Endodermal cell (in vitro differentiated cells): ENCODE results near the gene UBE2V1. TPM values are rescaled to one million over a fixed set of nuclear protein-coding genes. Genes with fewer than 3 reads are reported as not detected.
"Not testable (repeated sequence)": the region's sequence is repeated elsewhere in the genome, so short reads cannot be mapped to it uniquely, and the experiment has no call there.

Source experiments
- DNase-seq: peaks from one replicate; pipeline ENCODE4 v3.0.0-alpha.2; 2017
- H3K27ac ChIP-seq: 2 replicates; pipeline ENCODE4 v1.5.1; 2013; ENCODE audit warnings: mild to moderate bottlenecking, low read depth, low read length, moderate library complexity
- H3K27me3 ChIP-seq: 2 replicates; pipeline ENCODE4 v1.6.1; 2013; ENCODE audit warnings: mild to moderate bottlenecking, low read length, moderate library complexity; ENCODE audit not compliant: insufficient read depth, control insufficient read depth, poor library complexity, severe bottlenecking
- H3K36me3 ChIP-seq: 2 replicates; pipeline ENCODE4 v1.7.0; 2013; ENCODE audit warnings: mild to moderate bottlenecking, low read length, moderate library complexity; ENCODE audit not compliant: control insufficient read depth, insufficient read depth
- H3K4me1 ChIP-seq: one replicate; pipeline ENCODE4 v1.7.0; 2013; ENCODE audit warnings: low read length; ENCODE audit not compliant: control insufficient read depth, insufficient read depth
- H3K4me3 ChIP-seq: 2 replicates; pipeline ENCODE4 v1.5.1; 2013; ENCODE audit warnings: mild to moderate bottlenecking, low read length, moderate library complexity
- H3K9ac ChIP-seq: 2 replicates; pipeline ENCODE4 v1.6.1; 2013; ENCODE audit warnings: mild to moderate bottlenecking, low read length, moderate library complexity; ENCODE audit not compliant: poor library complexity, severe bottlenecking; ENCODE audit errors: extremely low read depth
- H3K9me3 ChIP-seq: 2 replicates; pipeline ENCODE4 v1.6.1; 2013; ENCODE audit warnings: mild to moderate bottlenecking, low read length, moderate library complexity; ENCODE audit not compliant: control insufficient read depth
- H3K27ac Mint-ChIP-seq: 2 replicates; pipeline ENCODE4 v1.8.0; 2020; ENCODE audit warnings: mixed read lengths
- H3K27me3 Mint-ChIP-seq: 2 replicates; pipeline ENCODE4 v1.8.0; 2021; ENCODE audit warnings: mild to moderate bottlenecking, mixed read lengths; ENCODE audit not compliant: insufficient read depth
- H3K36me3 Mint-ChIP-seq: 2 replicates; pipeline ENCODE4 v1.8.0; 2020; ENCODE audit warnings: low read depth, mixed read lengths
- H3K4me1 Mint-ChIP-seq: 2 replicates; pipeline ENCODE4 v1.8.0; 2020; ENCODE audit warnings: mixed read lengths
- H3K4me3 Mint-ChIP-seq: 2 replicates; pipeline ENCODE4 v1.8.0; 2020; ENCODE audit warnings: mild to moderate bottlenecking, moderate library complexity, mixed read lengths
- H3K9me3 Mint-ChIP-seq: 2 replicates; pipeline ENCODE4 v1.8.0; 2020; ENCODE audit warnings: mild to moderate bottlenecking, mixed read lengths
- CTCF ChIP-seq: fragments of 200-600 bp; sonication (generic); conservative IDR thresholded peaks from 2 replicates; pipeline ENCODE4 v1.5.0; 2021; ENCODE audit warnings: antibody characterized with exemption, mild to moderate bottlenecking
- WGBS, 2 experiments: methylation state at CpG; one replicate each; pipeline versions ENCODE4 v1.1.5 to v1.1.7; 2013; ENCODE audit warnings: missing lambda C conversion rate in 2 of 2, mixed read lengths in 1 of 2; ENCODE audit not compliant: insufficient coverage in 1 of 2, insufficient read length in 1 of 2; 5-methylcytosine and 5-hydroxymethylcytosine counted together
- total RNA-seq, 2 donors: library from RNA; stranded (reverse); fragmentation: NEBNext Ultra II Directional in 1 of 2; extraction: Animal tissue kit (Norgen Biotek cat#: 25700) in 1 of 2; gene quantifications; 2 replicates in 1 of 2; 3 replicates in 1 of 2; pipeline ENCODE4 v1.2.1, GENCODE V29; 2021

UBE2V1 gene
- total RNA-seq, 2 donors from 2014 or later, result 165 to 168 TPM

DNA sequence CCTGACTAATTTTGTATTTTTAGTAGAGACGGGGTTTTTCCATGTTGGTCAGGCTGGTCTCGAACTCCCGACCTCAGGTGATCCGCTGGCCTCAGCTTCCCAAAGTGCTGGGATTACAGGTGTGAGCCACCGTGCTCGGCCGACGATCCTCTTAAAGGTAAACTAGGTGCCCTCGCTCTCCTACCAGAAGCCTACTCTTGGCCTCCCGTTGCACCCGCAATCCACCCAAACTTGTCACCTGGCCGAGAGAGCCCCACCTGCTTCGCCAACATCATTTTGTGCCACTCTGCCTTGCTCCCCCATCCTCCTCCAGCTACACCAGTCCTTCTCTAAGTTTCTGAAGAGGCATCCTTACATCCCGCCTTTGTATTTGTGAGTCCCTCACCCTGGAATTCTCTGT is 10.4 kb downstream of the UBE2V1 start:
- H3K27me3 ChIP-seq, H3K9me3 ChIP-seq, H3K27ac Mint-ChIP-seq, H3K4me3 Mint-ChIP-seq, DNase-seq, H3K36me3 ChIP-seq, H3K27ac ChIP-seq, H3K9me3 Mint-ChIP-seq, H3K27me3 Mint-ChIP-seq, H3K9ac ChIP-seq, H3K4me1 ChIP-seq, H3K4me3 ChIP-seq: not testable (repeated sequence)
- H3K36me3 Mint-ChIP-seq, result peaks cover 16% of the 10 kb centered on the region
- WGBS, 2 experiments, result 94% methylated on average over 14 of the region's 14 CpGs
- peaks cover 27% of the 10 kb centered on the region for H3K4me1 Mint-ChIP-seq

DNA sequence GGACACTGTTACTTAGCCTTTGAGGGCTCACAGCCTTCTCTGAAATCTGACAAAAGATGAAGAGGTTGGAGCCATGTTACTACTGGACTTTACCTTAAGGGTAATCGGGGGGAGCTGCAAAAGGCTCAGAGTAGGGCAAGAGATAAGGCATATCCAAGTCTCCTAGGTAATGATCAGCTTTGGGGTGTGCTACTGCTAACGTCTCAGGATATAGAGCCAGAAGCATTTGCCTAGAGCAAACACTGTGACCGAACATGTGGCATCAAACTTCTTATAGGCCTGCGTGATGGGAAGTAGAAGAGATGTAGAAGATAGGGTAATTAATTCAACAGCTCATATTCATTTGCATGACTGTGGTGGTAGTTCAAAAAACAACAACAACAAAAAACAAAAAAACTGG is 11.1 kb downstream of the UBE2V1 start:
- Mint-ChIP-seq H3K36me3 (peaks cover 10% of the 10 kb centered on the region), H3K27ac (peak overlapping the region; percentile 49), H3K4me3 (no peak overlapping the region), H3K9me3 (no peaks in the 10 kb centered on the region), H3K4me1 (peaks cover 29% of the 10 kb centered on the region), H3K27me3 (no peaks in the 10 kb centered on the region)
- no peak for TF ChIP-seq CTCF
- H3K27ac ChIP-seq, result no peak overlapping the region
- no peaks in the 10 kb centered on the region for H3K27me3 ChIP-seq
- no peak for DNase-seq
- 86 to 94% methylated on average over 3 to 4 of the region's 4 CpGs for WGBS, 2 experiments
- peaks cover 5% of the 10 kb centered on the region for H3K36me3 ChIP-seq
- H3K4me1 ChIP-seq, result peaks cover 7% of the 10 kb centered on the region
- no peaks in the 10 kb centered on the region for H3K9me3 ChIP-seq
- no peak overlapping the region for H3K9ac ChIP-seq
- no peak overlapping the region for H3K4me3 ChIP-seq

DNA sequence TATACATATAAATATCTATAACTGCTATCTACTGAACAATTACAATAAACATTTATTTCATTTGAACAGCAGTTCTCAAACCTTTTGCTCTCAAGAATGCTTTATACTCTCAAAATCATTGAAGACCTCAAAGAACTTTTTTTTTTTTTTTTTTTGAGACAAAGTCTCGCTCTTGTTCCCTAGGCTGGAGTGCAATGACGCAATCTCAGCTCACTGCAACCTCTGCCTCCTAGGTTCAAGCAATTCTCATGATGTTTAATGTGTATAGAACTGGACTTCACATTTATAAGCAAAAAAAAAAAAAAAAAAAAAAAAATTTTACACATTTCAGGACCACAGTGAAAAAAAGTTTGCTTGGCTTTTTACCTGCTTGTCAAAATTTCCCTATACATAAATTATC is 11.7 kb downstream of the UBE2V1 start:
- no peak overlapping the region for H3K4me3 ChIP-seq
- no peaks in the 10 kb centered on the region for H3K27me3 ChIP-seq
- no peak overlapping the region for H3K9ac ChIP-seq
- Mint-ChIP-seq H3K4me1 (peaks cover 29% of the 10 kb centered on the region), H3K27ac (no peak overlapping the region), H3K4me3 (no peak overlapping the region), H3K27me3 (no peaks in the 10 kb centered on the region), H3K36me3 (peaks cover 13% of the 10 kb centered on the region), H3K9me3 (no peaks in the 10 kb centered on the region)
- peaks cover 7% of the 10 kb centered on the region for H3K36me3 ChIP-seq
- no CpG with 5 or more reads among the region's 2 CpGs for WGBS, 2 experiments
- H3K27ac ChIP-seq, result no peak overlapping the region
- DNase-seq, result no peak
- H3K9me3 ChIP-seq, result no peaks in the 10 kb centered on the region
- peaks cover 7% of the 10 kb centered on the region for H3K4me1 ChIP-seq
- TF ChIP-seq CTCF, result no peak

GRCh38 chr20:50100552-50100951 is 12.4 kb downstream of the UBE2V1 start:
- Mint-ChIP-seq H3K27me3 (no peaks in the 10 kb centered on the region), H3K27ac (no peak overlapping the region), H3K4me1 (peaks cover 29% of the 10 kb centered on the region), H3K4me3 (no peak overlapping the region), H3K9me3 (no peaks in the 10 kb centered on the region), H3K36me3 (peaks cover 21% of the 10 kb centered on the region)
- H3K4me1 ChIP-seq, result peaks cover 7% of the 10 kb centered on the region
- H3K27ac ChIP-seq, result no peak overlapping the region
- no peak overlapping the region for H3K4me3 ChIP-seq
- TF ChIP-seq CTCF, result no peak
- no peak overlapping the region for H3K9ac ChIP-seq
- H3K27me3 ChIP-seq, result no peaks in the 10 kb centered on the region
- H3K36me3 ChIP-seq, result peaks cover 15% of the 10 kb centered on the region
- DNase-seq, result no peak
- H3K9me3 ChIP-seq, result no peaks in the 10 kb centered on the region
